Astrocyte (in vitro differentiated cells and primary cell): ENCODE data around the gene TTC1.

Experiments
- EZH2 ChIP-seq: IDR thresholded peaks from 2 replicates; pipeline ENCODE4 v1.6.1; 2012; ENCODE audit warnings: mild to moderate bottlenecking, low read length, inconsistent platforms; ENCODE audit not compliant: insufficient read depth
- TF ChIP-seq, protein P1 (sequence below): IDR thresholded peaks from 2 replicates; pipeline ENCODE4 v1.5.1; 2011; ENCODE audit warnings: low read depth, mild to moderate bottlenecking, inconsistent platforms, low read length, moderate library complexity; ENCODE audit not compliant: insufficient read depth

DNA sequence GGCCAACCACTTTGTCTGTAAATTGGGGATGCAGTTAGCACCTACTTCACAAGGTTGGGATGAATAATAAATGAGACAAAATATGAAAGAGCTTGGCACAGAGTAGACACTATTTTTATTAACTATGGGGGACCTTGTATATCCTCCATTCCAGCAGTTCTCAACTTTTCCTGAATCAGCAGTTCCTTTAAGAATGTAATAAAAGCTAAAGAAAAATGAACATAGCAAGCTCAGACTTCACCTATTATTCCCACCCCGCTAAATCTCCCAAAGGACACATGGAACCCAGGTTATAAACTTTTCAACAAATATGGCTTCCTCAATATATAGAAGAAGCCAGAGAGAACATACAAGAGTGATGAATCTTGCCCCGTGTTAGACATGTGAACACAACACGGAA lies 32.0 kb upstream of the TTC1 start:
- TF ChIP-seq, protein P1, sequence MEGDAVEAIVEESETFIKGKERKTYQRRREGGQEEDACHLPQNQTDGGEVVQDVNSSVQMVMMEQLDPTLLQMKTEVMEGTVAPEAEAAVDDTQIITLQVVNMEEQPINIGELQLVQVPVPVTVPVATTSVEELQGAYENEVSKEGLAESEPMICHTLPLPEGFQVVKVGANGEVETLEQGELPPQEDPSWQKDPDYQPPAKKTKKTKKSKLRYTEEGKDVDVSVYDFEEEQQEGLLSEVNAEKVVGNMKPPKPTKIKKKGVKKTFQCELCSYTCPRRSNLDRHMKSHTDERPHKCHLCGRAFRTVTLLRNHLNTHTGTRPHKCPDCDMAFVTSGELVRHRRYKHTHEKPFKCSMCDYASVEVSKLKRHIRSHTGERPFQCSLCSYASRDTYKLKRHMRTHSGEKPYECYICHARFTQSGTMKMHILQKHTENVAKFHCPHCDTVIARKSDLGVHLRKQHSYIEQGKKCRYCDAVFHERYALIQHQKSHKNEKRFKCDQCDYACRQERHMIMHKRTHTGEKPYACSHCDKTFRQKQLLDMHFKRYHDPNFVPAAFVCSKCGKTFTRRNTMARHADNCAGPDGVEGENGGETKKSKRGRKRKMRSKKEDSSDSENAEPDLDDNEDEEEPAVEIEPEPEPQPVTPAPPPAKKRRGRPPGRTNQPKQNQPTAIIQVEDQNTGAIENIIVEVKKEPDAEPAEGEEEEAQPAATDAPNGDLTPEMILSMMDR = no peak
- TF ChIP-seq EZH2 = no peak
